GM12873 (cell line): ENCODE data around the gene SEL1L3.

ENCODE experiments used
- CTCF ChIP-seq: IDR thresholded peaks from 2 replicates; pipeline ENCODE4 v1.5.1; 2012; ENCODE audit warnings: low read depth, mild to moderate bottlenecking, moderate library complexity, low read length, control low read depth; ENCODE audit not compliant: insufficient read depth; ENCODE audit errors: missing control alignments

The SEL1L3 gene

GRCh38 chr4:25843340-25844097 is 19.3 kb downstream of the SEL1L3 start:
- no peak for TF ChIP-seq CTCF

- TF ChIP-seq CTCF, result peak; percentile 60
Measured at GRCh38 chr4:25842229-25842845, 20.5 kb downstream of the SEL1L3 start.

- TF ChIP-seq CTCF, result no peak
Measured at GRCh38 chr4:25839687-25840086, 23.1 kb downstream of the SEL1L3 start.

- no peak for TF ChIP-seq CTCF
Measured at GRCh38 chr4:25839233-25839632, 23.6 kb downstream of the SEL1L3 start.

- no peak for TF ChIP-seq CTCF
Measured at GRCh38 chr4:25838526-25838925, 24.3 kb downstream of the SEL1L3 start.

GRCh38 chr4:25837107-25837506 is 25.7 kb downstream of the SEL1L3 start:
- TF ChIP-seq CTCF, result no peak

- no peak for TF ChIP-seq CTCF
Measured at GRCh38 chr4:25835384-25835783, 27.4 kb downstream of the SEL1L3 start.
